IPS DF 4.7 (cell line): Measurements from ENCODE around the gene COPS3.
"Not testable (repeated sequence)": the region's sequence is repeated elsewhere in the genome, so short reads cannot be mapped to it uniquely, and the experiment has no call there.

ENCODE experiments used
- DNase-seq: peaks from one replicate; pipeline ENCODE4 v3.0.0-alpha.2; 2013; ENCODE audit warnings: low spot score; ENCODE audit errors: extremely low read depth

The COPS3 gene

GRCh38 chr17:17303010-17303846, 22.2 kb upstream of the COPS3 start, which contains the start of gene NT5M:
Gene NT5M (plus strand): TSS chr17:17303373. CDS start chr17:17303551, 178 bp downstream.
- DNase-seq = no peak

DNA sequence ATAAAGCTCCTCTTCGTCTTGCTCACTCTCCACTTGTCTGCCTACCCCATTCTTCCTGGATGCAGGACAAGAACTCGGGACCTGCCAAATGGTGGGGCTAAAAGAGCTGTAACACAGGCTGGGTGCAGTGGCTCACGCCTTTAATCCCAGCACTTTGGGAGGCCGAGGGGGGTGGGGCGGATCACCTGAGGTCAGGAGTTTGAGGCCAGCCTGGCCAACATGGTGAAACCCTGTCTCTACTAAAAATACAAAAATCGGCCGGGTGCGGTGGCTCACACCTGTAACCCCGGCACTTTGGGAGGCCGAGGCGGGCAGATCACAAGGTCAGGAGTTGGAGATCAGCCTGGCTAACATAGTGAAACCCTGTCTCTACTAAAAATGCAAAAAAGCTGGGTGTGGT, 20.6 kb upstream of the COPS3 start:
- DNase-seq = not testable (repeated sequence)

DNA sequence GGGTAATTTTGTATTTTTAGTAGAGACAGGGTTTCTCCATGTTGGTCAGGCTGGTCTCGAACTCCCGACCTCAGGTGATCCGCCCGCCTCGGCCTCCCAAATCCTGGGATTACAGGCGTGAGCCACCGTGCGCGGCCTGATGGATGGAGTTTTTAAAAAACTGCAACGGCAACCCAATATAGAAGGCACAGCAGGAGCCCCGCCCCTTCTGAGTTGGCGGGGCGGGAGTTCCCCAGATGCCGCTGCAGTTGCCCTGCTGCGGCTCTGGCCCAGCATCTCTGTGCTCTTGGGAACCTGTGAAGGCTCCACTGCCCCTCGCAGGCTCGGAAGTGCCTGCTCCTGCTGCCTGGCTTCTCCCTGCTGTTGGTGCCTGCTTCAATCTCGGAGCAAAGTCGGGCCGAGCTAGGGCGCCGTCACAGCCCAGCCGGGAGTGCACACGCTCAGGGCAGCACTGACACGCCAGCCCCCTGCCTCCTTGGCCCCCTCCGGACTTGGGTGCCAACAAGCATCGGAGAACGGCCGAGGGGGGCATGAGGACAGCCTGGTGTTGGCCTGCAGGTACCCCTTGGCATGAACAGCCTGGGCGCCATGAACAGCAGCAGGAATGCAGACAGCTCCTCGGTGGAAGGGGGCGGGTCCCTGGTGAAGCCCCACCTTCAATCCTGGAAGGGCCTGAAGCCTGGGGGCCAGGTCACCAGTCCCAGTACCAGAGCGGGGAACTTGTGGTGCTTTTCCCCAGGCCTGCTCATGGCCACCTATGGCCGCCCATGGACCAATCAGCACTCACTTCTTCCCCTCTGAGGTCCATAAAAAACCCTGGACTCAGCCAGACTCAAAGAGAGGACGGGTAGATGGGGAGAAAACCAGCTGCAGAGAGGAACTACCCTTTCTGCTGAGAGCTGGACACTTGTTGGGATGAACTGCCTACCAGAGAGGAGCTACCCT, 19.9 kb upstream of the COPS3 start:
- DNase-seq = no peak

GRCh38 chr17:17298108-17298507, 17.1 kb upstream of the COPS3 start:
- DNase-seq = no peak

- DNase-seq = no peak
These were observed 16.2 kb upstream of the COPS3 start for GRCh38 chr17:17297217-17297616.

GRCh38 chr17:17295141-17295540, 14.1 kb upstream of the COPS3 start:
- DNase-seq = no peak

DNA sequence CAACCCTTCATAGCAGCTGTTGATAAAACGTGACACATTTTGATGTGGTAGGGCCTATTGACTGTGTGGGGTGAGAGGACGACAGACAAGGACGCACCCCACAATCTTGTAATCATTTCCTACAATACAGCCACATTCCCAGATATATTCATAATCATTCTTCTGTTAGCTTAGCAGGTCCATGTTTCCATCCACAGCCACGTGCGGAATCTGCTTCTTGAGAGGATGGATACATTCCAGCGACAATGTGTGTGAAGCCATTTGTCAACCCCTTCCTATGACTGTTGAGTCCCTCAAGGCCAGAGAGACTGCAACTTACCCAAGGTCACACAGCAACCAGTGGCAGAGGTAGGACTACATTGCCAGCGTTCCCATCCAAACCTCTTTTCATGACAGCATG, 8.7 kb upstream of the COPS3 start:
- no peak for DNase-seq

DNA sequence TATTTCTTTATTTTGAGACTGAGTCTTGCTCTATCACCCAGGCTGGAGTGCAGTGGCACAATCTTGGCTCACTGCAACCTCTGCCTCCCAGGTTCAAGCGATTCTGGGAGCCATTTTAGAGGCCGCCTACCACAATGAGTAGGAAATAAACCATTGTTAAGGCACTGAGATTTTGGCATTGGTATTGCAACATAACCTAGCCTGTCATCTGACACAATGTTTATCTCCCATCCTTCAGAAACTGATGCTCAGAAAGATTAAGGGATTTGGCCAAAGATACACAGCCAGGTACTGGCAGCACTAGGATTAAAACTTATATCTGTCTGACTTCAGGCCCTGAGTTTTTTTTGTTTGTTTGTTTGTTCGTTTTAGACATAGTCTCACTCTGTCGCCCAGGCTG, 8.0 kb upstream of the COPS3 start:
- no peak for DNase-seq

GRCh38 chr17:17285951-17286350, 4.9 kb upstream of the COPS3 start:
- no peak for DNase-seq

- DNase-seq = no peak
These were observed 1.7 kb downstream of the COPS3 start for GRCh38 chr17:17279316-17279715.

DNA sequence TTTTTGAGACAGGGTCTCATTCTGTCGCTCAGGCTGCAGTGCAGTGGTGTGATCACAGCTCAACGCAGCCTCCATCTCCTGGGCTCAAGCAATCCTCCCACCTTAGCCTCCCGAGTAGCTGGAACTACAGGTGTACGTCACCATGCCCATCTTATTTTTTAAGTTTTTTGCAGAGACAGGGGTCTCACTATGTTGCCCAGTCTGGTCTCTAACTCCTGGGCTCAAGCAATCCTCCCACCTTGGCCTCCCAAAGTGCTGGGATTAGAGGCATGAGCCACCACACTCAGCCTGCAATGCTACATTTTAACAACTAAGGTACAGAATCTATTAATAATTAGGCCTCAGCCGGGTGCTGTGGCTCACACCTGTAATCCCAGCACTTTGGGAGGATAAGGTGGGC, 3.6 kb downstream of the COPS3 start:
- DNase-seq = not testable (repeated sequence)

GRCh38 chr17:17275971-17276370, 5.1 kb downstream of the COPS3 start:
- no peak for DNase-seq

GRCh38 chr17:17269926-17270773, 10.9 kb downstream of the COPS3 start:
- DNase-seq = no peak

GRCh38 chr17:17264430-17264829, 16.6 kb downstream of the COPS3 start:
- no peak for DNase-seq

DNA sequence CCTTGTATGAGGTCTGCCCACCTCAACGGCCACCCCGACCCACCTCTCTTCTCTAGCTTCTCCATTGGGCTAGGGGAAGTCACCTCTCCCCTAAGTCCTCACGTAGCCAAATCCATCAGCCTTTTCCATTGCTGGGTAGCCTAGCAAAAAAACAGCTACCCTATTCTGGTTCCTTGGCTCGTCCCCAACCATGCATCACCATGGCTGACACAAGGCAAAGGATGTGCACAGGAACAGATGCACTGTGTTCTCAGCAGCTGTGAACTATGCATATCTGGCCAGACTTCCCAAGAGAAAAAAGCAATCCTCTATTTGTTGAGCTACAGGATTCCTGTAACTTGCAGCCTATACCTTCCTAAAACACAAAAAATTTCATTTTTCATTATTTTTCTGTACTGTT, 22.0 kb downstream of the COPS3 start:
- no peak for DNase-seq

GRCh38 chr17:17258011-17258410, 23.0 kb downstream of the COPS3 start:
- DNase-seq = no peak

DNA sequence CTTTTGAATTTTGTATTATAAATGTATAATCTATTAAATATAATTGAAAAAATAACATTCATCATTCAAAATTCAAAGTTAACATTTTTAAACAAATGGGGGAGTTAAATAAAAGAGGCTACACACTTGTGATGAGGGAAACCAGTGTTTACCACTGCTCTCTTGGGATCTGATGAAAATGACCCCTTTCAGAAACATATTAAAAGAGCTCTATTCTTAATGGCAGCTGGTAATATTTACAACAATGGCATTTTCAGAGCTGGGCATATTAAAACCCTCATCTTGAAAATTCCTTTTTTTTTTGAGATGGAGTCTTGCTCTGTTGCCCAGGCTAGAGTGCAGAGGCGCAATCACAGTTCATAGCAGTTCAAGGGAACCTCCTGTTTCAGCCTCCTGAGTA, 24.7 kb downstream of the COPS3 start:
- no peak for DNase-seq

- not testable (repeated sequence) for DNase-seq
These were observed 25.4 kb downstream of the COPS3 start for GRCh38 chr17:17255689-17256088.

DNA sequence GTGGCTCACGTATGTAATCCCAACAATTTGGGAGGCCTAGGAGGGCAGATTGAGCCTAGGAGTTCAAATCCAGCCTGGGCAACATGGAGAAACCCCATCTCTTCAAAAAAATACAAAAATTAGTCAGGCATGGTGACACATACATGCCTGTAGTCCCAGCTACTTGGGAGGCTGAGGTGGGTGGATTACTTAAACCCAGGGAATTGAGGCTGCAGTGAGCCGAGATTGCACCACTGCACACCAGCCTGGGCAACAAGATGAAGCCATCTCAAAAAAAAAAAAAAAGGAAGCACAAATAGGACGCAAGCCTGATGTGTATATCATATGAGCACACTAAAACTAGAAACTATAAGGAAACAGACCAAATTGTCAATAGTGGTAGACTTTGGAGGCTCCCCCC, 27.0 kb downstream of the COPS3 start:
- DNase-seq = no peak

DNA sequence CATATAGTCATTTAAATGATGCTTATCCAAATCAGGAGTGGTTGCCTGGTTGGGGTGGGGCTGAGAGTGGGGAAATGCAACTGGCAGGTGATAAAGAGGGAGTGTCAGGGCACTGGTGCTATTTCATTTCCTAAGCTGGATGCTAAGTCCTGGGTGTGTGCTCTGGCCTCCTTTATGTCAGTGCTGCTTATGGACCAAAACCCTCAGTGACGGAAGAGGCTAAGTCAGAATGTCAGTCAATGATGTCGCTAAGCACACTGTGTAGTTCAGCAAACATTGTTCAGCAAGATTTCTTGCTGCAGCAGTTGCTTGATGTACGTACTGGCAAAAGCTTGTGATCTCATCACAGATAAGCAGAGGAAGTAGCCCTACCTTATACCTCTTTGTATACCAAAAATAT, 27.6 kb downstream of the COPS3 start:
- no peak for DNase-seq

- DNase-seq = no peak
These were observed 28.8 kb downstream of the COPS3 start for GRCh38 chr17:17252149-17252661.
